Mucosa of descending colon (tissue), 3 donors: Measurements from ENCODE around the gene CLCN5. TPM values are rescaled to one million over a fixed set of nuclear protein-coding genes. Genes with fewer than 3 reads are reported as not detected.
A peak's percentile ranks its signal among the peaks of the same experiment; 100 is the strongest.

ENCODE experiments used
- ATAC-seq: fragments of 200-7000 bp; cut with Tn5 transposase; one replicate; pipeline ENCODE4 v1.9.1; 2020; ENCODE audit warnings: mild to moderate bottlenecking, moderate library complexity
- DNase-seq, 3 donors: peaks; one replicate each; pipeline ENCODE4 v3.0.0-alpha.2; 2020
- H3K36me3 ChIP-seq: fragments of 200-600 bp; one replicate; pipeline ENCODE4 v1.8.0; 2021; ENCODE audit warnings: low read depth, mild to moderate bottlenecking
- H3K4me1 ChIP-seq: fragments of 200-600 bp; one replicate; pipeline ENCODE4 v1.8.0; 2021; ENCODE audit warnings: low read depth, mild to moderate bottlenecking
- H3K4me3 ChIP-seq: fragments of 200-600 bp; one replicate; pipeline ENCODE4 v1.8.0; 2021; ENCODE audit warnings: mild to moderate bottlenecking
- H3K9me3 ChIP-seq: fragments of 200-600 bp; one replicate; pipeline ENCODE4 v1.8.0; 2021; ENCODE audit warnings: mild to moderate bottlenecking
- intact Hi-C, 2 donors: fragments of 100-400 bp; cut with DNase I in 1 of 2; cut with micrococcal nuclease in 1 of 2; formaldehyde crosslinking; loops; one replicate each; pipeline versions ENCODE4 v1.11.0 to v1.11.1; 2022; cut with DNase I, micrococcal nuclease
- total RNA-seq, 3 donors: library from RNA; stranded (reverse); fragmentation: NEBNext Ultra II Directional in 2 of 3; extraction: Animal tissue kit (Norgen Biotek cat#: 25700) in 2 of 3; gene quantifications; one replicate each; pipeline versions ENCODE4 v1.2.1 to v1.2.4, GENCODE V29; 2021 to 2023
- TF ChIP-seq, protein P1 (sequence below): fragments of 200-600 bp; IDR thresholded peaks from one replicate; pipeline ENCODE4 v1.8.0; 2022; ENCODE audit warnings: antibody characterized with exemption, mild to moderate bottlenecking
- donor health status: DM: no; HTN: no; CAD: no; lungs with moderate emphysema.
- donor health status: DM: no; HTN: no; CAD: no.
- donor health status: DM: no; HTN: yes; CAD: no.

Gene CLCN5
- total RNA-seq, 3 donors from 2014 or later, result 5.4 to 11.9 (median 10.0) TPM

GRCh38 chrX:50106051-50106675, 183.8 kb downstream of the CLCN5 start:
- Histone ChIP-seq H3K4me3 (no peak overlapping the region), H3K36me3 (no peaks in the 10 kb centered on the region), H3K9me3 (no peaks in the 10 kb centered on the region), H3K4me1 (no peaks in the 10 kb centered on the region)
- DNase-seq (no peak), ATAC-seq (no peak)
- TF ChIP-seq, protein P1, sequence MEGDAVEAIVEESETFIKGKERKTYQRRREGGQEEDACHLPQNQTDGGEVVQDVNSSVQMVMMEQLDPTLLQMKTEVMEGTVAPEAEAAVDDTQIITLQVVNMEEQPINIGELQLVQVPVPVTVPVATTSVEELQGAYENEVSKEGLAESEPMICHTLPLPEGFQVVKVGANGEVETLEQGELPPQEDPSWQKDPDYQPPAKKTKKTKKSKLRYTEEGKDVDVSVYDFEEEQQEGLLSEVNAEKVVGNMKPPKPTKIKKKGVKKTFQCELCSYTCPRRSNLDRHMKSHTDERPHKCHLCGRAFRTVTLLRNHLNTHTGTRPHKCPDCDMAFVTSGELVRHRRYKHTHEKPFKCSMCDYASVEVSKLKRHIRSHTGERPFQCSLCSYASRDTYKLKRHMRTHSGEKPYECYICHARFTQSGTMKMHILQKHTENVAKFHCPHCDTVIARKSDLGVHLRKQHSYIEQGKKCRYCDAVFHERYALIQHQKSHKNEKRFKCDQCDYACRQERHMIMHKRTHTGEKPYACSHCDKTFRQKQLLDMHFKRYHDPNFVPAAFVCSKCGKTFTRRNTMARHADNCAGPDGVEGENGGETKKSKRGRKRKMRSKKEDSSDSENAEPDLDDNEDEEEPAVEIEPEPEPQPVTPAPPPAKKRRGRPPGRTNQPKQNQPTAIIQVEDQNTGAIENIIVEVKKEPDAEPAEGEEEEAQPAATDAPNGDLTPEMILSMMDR, result no peak
- intact Hi-C loops, result no loop called here

DNA sequence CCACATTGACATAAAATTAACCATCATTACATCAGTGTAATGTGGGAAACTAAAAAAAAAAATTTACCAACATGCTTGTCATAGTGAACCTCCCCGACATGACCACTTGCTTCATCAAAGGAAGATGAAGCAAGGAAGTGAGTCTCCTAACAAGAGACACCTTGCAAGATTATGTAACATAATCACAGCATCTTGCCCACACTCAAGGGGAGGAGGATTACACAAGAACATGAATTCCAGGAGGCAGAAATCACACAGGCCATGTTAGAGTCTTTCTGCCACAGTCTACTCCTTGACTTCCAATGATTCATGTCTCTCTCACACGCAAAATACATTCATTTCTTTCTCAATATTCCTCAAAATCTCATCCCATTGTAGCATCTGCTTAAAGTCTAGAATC, 185.1 kb downstream of the CLCN5 start:
- ATAC-seq (no peak), DNase-seq (no peak)
- intact Hi-C loops, result no loop called here
- H3K4me3 ChIP-seq, result no peak overlapping the region
- no peaks in the 10 kb centered on the region for H3K36me3 ChIP-seq
- TF ChIP-seq, protein P1, result no peak
- H3K9me3 ChIP-seq, result no peaks in the 10 kb centered on the region
- peaks cover 3% of the 10 kb centered on the region for H3K4me1 ChIP-seq

DNA sequence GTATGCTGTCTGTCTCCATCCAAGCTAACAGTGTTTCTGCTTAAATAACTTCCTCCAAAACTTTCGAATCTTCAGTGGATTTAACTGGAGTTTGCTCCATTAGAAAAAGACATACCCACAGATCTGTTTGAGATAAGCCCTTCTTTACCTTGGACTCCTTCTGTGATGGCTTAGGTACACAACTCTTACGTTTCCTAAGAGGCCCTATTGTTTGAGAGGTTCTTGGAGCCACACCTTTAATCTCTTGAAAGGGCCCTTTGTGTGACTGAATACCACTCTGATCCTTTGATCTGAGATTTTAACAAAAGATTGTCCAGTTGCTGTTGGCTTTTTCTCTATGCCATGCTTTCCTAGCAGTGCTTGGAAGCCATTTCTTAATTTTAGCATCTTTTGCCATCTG, 185.9 kb downstream of the CLCN5 start:
- ATAC-seq, result peak; percentile 84

GRCh38 chrX:50111742-50112141, 189.3 kb downstream of the CLCN5 start:
- peak; percentile 71 for ATAC-seq
- Histone ChIP-seq H3K9me3 (no peaks in the 10 kb centered on the region), H3K36me3 (no peaks in the 10 kb centered on the region), H3K4me1 (peaks cover 3% of the 10 kb centered on the region), H3K4me3 (no peak overlapping the region)
- intact Hi-C loops, result no loop called here
- TF ChIP-seq, protein P1, result no peak
- peak; percentile 61 to 75 (median 66) for DNase-seq

More for the DNA sequence above, 185.9 kb downstream of the CLCN5 start:
- H3K36me3 ChIP-seq, result no peaks in the 10 kb centered on the region
- no peak for DNase-seq
- H3K4me1 ChIP-seq, result peaks cover 3% of the 10 kb centered on the region
- no peaks in the 10 kb centered on the region for H3K9me3 ChIP-seq
- H3K4me3 ChIP-seq, result no peak overlapping the region
- TF ChIP-seq, protein P1, result no peak
- intact Hi-C loops, result no loop called here

DNA sequence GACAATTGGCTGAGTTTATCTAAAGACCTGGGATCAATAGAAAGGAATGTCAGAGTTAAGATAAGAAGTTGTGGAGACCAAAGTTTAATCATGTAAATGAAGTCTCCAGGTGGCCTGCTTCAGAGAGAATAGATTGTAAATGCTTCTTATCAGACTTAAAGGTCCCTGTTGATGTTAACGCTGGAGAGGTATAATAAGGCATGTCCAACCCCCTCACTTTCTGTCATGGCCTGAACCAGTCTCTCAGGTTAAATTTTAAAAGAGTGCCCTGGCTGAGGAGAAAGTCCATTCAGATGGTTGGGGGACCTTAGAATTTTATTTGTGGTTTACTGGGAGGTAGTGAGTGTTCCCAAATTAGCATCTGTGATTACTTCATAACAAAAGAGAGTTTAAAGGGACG, 191.7 kb downstream of the CLCN5 start:
- Histone ChIP-seq H3K36me3 (no peaks in the 10 kb centered on the region), H3K4me1 (peaks cover 3% of the 10 kb centered on the region), H3K4me3 (no peak overlapping the region), H3K9me3 (no peaks in the 10 kb centered on the region)
- TF ChIP-seq, protein P1, result no peak
- ATAC-seq (peak; percentile 67), DNase-seq (peak in 1 of 3 donors; percentile 23)
- intact Hi-C loops, result no loop called here
